ENCODE results near the gene SACM1L.

- TF ChIP-seq CTCF (conservative IDR thresholded peaks at IDR 0.05; ENCODE audit: low read depth, low read length) (no peak), EZH2phosphoT487 (IDR thresholded peaks at IDR 0.05; ENCODE audit: borderline replicate concordance, low read length) (no peak)
These were observed 93.2 kb downstream of the SACM1L start for GRCh38 chr3:45782381-45782780.
